Progenitor cell of endocrine pancreas (in vitro differentiated cells): ENCODE results near the gene BTBD16. TPM values are rescaled to one million over a fixed set of nuclear protein-coding genes. Genes with fewer than 3 reads are reported as not detected.

ENCODE experiments used
- DNase-seq: peaks from one replicate; pipeline ENCODE4 v3.0.0; 2021; ENCODE audit warnings: low spot score; ENCODE audit not compliant: unreplicated experiment
- H3K27ac Mint-ChIP-seq: 2 replicates; pipeline ENCODE4 v1.8.0; 2021; ENCODE audit warnings: mild to moderate bottlenecking, moderate library complexity, mixed read lengths
- H3K27me3 Mint-ChIP-seq: 2 replicates; pipeline ENCODE4 v1.8.0; 2021; ENCODE audit warnings: mixed read lengths
- H3K36me3 Mint-ChIP-seq: 2 replicates; pipeline ENCODE4 v1.8.0; 2022; ENCODE audit warnings: mixed read lengths; ENCODE audit not compliant: insufficient read depth
- H3K4me1 Mint-ChIP-seq: 2 replicates; pipeline ENCODE4 v1.8.0; 2021; ENCODE audit warnings: low read depth, mixed read lengths
- H3K4me3 Mint-ChIP-seq: 2 replicates; pipeline ENCODE4 v1.8.0; 2021; ENCODE audit warnings: low read depth, mild to moderate bottlenecking, moderate library complexity, mixed read lengths
- H3K9me3 Mint-ChIP-seq: 2 replicates; pipeline ENCODE4 v1.8.0; 2021; ENCODE audit warnings: low read depth, mixed read lengths
- total RNA-seq: library from RNA; stranded (reverse); gene quantifications from 2 replicates; pipeline ENCODE4 v1.2.1, GENCODE V29; 2021
- TF ChIP-seq, protein P1 (sequence below): fragments of 200-600 bp; sonication (generic); IDR thresholded peaks from one replicate; pipeline ENCODE4 v1.5.0; 2021; ENCODE audit warnings: antibody characterized with exemption, mild to moderate bottlenecking; ENCODE audit not compliant: unreplicated experiment

Gene BTBD16
- total RNA-seq, 1 donor from 2014 or later = not detected

DNA sequence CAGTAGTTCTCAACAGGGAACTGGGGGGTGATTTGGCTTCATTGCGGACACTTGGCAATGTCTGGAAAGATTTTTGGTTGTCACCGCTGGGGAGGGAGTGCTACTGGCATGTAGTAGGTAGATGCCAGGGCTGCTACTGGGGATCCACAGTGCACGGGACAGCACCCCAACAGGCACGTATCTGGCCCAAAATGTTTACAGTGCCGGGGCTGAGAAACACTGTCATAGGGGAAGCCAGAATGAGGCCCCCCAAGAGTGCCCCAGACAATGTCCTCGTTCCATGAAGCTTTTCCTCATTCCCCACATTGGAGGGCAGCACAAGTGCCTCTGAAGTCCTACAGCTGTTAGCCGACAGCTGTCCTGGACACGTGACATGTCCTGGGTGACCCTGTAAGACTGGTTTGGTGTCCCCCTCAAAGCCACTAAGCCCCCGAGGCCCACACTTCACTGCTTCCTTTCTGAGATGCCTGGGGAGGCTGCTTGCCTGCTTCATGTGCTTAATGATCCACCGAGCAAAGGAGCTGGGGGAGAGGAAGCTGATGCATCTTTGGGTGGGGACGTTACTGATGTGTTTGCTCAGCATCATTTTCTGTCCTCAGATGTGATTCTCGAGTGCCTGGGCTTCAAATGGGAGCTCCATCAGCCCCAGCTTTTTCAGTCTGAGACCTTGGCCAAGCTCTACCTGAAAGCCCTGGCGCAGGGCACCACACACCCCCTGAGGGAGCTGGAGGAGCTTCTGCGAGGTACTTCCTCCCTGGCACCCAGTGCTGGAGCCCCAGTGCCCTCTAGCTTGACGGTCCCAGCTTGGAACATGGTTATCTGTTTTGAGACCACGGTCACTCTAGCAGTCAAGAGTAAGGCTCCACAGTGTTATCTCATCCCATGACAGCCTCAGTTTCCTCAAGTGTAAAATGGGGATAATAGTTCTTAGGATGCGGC lies 14.7 kb downstream of the BTBD16 start:
- Mint-ChIP-seq H3K36me3 (no peaks in the 10 kb centered on the region), H3K4me3 (no peak overlapping the region), H3K27ac (no peak overlapping the region), H3K9me3 (no peaks in the 10 kb centered on the region), H3K4me1 (no peaks in the 10 kb centered on the region), H3K27me3 (peaks cover 10% of the 10 kb centered on the region)
- no peak for DNase-seq
- TF ChIP-seq, protein P1, sequence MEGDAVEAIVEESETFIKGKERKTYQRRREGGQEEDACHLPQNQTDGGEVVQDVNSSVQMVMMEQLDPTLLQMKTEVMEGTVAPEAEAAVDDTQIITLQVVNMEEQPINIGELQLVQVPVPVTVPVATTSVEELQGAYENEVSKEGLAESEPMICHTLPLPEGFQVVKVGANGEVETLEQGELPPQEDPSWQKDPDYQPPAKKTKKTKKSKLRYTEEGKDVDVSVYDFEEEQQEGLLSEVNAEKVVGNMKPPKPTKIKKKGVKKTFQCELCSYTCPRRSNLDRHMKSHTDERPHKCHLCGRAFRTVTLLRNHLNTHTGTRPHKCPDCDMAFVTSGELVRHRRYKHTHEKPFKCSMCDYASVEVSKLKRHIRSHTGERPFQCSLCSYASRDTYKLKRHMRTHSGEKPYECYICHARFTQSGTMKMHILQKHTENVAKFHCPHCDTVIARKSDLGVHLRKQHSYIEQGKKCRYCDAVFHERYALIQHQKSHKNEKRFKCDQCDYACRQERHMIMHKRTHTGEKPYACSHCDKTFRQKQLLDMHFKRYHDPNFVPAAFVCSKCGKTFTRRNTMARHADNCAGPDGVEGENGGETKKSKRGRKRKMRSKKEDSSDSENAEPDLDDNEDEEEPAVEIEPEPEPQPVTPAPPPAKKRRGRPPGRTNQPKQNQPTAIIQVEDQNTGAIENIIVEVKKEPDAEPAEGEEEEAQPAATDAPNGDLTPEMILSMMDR = no peak

DNA sequence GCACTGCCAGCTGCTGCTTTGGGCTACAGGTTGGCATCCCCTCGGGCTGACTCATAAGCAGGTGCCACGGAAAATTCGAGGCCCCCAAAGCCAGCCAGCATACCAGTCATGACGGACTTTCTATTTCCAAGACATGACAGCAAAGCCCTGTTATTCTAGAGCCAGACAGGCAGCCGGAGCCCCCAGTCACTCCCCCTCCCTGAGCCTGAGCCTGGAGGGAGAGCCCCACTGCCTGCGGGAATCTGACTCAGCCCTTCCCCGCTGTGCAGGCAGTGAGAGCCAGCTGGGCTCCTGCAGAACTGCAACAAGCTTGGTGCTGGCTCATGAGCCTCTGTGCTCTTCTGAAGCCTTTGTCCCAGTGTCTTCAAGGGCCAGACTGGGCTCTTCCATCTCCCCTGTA lies 15.8 kb downstream of the BTBD16 start:
- no peaks in the 10 kb centered on the region for H3K4me1 Mint-ChIP-seq
- H3K36me3 Mint-ChIP-seq = no peaks in the 10 kb centered on the region
- TF ChIP-seq, protein P1 = no peak
- H3K27me3 Mint-ChIP-seq = peaks cover 10% of the 10 kb centered on the region
- no peaks in the 10 kb centered on the region for H3K9me3 Mint-ChIP-seq
- no peak overlapping the region for H3K4me3 Mint-ChIP-seq
- H3K27ac Mint-ChIP-seq = no peak overlapping the region
- DNase-seq = no peak

DNA sequence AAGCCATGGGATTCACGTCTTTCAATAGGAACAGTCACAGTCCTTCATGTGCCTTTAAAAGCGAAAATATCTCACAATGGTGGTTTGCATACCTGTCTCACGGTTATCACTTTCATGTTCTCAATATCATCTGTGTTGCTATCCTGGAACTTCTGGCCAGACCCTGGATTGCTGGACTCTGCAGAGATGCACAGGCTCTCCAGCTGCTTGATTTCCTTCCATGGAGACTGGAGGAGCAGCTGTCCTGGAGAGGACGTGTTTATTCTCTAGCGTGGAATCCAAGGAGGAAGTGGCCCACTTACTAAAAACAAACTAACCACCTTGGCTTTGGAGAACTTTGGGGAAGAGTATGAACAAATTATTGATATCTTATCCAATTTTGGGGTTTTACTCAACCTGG lies 16.5 kb downstream of the BTBD16 start:
- no peak for DNase-seq
- H3K27ac Mint-ChIP-seq = no peak overlapping the region
- H3K36me3 Mint-ChIP-seq = no peaks in the 10 kb centered on the region
- TF ChIP-seq, protein P1 = no peak
- H3K9me3 Mint-ChIP-seq = no peaks in the 10 kb centered on the region
- no peak overlapping the region for H3K4me3 Mint-ChIP-seq
- no peaks in the 10 kb centered on the region for H3K4me1 Mint-ChIP-seq
- peaks cover 9% of the 10 kb centered on the region for H3K27me3 Mint-ChIP-seq

DNA sequence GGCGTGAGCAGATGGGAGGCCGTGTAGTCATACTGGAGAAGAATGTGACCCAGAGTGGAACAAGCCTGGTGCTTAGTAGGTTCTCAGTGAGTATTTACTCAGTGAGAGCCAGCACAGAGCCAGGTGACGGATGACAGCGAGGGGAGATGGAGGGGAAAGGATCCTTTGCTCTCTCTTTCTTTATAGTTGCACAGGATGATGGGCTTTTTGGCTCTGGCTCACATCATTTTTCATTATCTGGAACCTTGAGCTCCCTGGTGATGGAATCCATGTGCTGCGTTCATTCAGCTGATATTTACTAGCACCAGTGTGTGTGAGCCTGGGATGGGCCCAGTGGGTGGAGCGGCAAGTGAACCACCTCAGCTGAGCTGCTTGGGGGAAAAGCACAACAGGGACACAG lies 17.2 kb downstream of the BTBD16 start:
- Mint-ChIP-seq H3K4me3 (no peak overlapping the region), H3K4me1 (peaks cover under 1% of the 10 kb centered on the region)

DNA sequence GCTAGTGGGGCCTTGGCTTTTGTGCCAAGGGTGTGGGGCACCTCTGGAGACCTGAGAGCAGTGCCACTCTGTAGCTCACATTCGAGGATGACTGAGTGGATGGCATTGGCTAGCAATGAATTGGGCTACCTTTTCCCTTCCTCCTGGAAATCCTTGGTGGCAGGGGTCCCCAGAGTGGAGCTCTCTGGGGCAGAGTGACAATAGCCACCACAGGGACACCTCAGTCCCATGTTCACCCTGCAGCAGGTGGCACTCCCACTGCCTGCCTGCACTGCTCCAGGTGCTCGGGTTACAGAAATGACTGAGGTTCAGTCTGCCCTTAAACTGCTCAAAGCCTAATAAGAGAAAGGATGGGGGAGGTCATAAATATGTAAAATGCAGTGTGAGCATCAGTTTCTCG lies 17.8 kb downstream of the BTBD16 start:
- H3K27ac Mint-ChIP-seq = no peak overlapping the region
- TF ChIP-seq, protein P1 = no peak
- no peaks in the 10 kb centered on the region for H3K36me3 Mint-ChIP-seq
- H3K27me3 Mint-ChIP-seq = peaks cover 5% of the 10 kb centered on the region
- no peak for DNase-seq
- H3K9me3 Mint-ChIP-seq = no peaks in the 10 kb centered on the region
- H3K4me3 Mint-ChIP-seq = no peak overlapping the region
- peaks cover 1% of the 10 kb centered on the region for H3K4me1 Mint-ChIP-seq

More for the DNA sequence above, 17.2 kb downstream of the BTBD16 start:
- no peak for DNase-seq
- TF ChIP-seq, protein P1 = no peak
- no peaks in the 10 kb centered on the region for H3K9me3 Mint-ChIP-seq
- H3K27me3 Mint-ChIP-seq = peaks cover 5% of the 10 kb centered on the region
- no peaks in the 10 kb centered on the region for H3K36me3 Mint-ChIP-seq
- H3K27ac Mint-ChIP-seq = no peak overlapping the region
